SK-N-SH treated with all-trans-retinoic acid at 6 μM for 48 hours (cell line): ENCODE measurements around the gene ARMC6.

Experiments
- ARNTL ChIP-seq: fragments of 450-650 bp; formaldehyde crosslinking; IDR thresholded peaks from 2 replicates; pipeline ENCODE4 v1.5.0; 2020; ENCODE audit warnings: low read depth, mild to moderate bottlenecking, moderate library complexity, borderline replicate concordance
- BACH2 ChIP-seq: fragments of 250-450 bp; sonication (Bioruptor Pico); IDR thresholded peaks from 2 replicates; pipeline ENCODE4 v1.9.0; 2021; ENCODE audit warnings: mild to moderate bottlenecking, borderline replicate concordance
- CSDC2 ChIP-seq: fragments of 250-450 bp; sonication (Bioruptor Pico); IDR thresholded peaks from 2 replicates; pipeline ENCODE4 v1.5.0; 2020; ENCODE audit warnings: mild to moderate bottlenecking, moderate library complexity
- ESRRG ChIP-seq: fragments of 250-450 bp; sonication (Bioruptor Pico); IDR thresholded peaks from 2 replicates; pipeline ENCODE4 v1.6.1; 2021; ENCODE audit warnings: mild to moderate bottlenecking
- ZC3H10 ChIP-seq: fragments of 250-450 bp; sonication (Bioruptor Pico); IDR thresholded peaks from 2 replicates; pipeline ENCODE4 v1.5.1; 2021; ENCODE audit warnings: mild to moderate bottlenecking, moderate library complexity
- ZFP30 ChIP-seq: fragments of 450-650 bp; formaldehyde crosslinking; IDR thresholded peaks from 2 replicates; pipeline ENCODE4 v1.5.0; 2022; ENCODE audit warnings: mild to moderate bottlenecking, moderate library complexity
- TF ChIP-seq, protein P1 (sequence below): fragments of 250-450 bp; sonication (Bioruptor Pico); IDR thresholded peaks from 2 replicates; pipeline ENCODE4 v1.8.0; 2021; ENCODE audit warnings: low read depth, mild to moderate bottlenecking, moderate library complexity, borderline replicate concordance
- TF ChIP-seq, protein P2 (sequence below): fragments of 250-450 bp; sonication (Bioruptor Pico); IDR thresholded peaks from 2 replicates; pipeline ENCODE4 v1.5.1; 2020; ENCODE audit warnings: low read depth, mild to moderate bottlenecking, moderate library complexity

DNA sequence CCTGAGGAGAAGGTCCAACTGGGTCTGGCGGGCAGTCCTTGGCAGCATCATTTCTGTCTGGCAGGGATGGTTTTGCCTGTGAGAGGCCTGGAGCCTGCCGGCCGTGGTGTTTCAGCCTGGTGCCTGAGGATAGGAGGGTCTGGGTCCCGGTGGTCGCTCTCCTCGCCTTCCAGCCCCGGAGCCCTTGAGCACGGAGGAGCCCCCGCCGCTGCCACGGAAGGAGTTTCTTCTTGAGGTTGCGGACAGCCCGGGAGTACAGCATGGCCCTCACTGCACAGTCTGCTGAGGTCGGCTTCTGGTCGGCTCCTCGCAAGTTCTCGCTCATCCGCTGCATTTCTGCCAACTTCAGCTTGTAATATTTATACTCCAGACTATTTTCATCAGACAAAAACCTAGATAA is 23.5 kb upstream of the ARMC6 start:
- TF ChIP-seq, protein P1, sequence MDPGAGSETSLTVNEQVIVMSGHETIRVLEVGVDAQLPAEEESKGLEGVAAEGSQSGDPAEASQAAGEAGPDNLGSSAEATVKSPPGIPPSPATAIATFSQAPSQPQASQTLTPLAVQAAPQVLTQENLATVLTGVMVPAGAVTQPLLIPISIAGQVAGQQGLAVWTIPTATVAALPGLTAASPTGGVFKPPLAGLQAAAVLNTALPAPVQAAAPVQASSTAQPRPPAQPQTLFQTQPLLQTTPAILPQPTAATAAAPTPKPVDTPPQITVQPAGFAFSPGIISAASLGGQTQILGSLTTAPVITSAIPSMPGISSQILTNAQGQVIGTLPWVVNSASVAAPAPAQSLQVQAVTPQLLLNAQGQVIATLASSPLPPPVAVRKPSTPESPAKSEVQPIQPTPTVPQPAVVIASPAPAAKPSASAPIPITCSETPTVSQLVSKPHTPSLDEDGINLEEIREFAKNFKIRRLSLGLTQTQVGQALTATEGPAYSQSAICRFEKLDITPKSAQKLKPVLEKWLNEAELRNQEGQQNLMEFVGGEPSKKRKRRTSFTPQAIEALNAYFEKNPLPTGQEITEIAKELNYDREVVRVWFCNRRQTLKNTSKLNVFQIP = no peak
- TF ChIP-seq ESRRG (no peak), ZFP30 (no peak), CSDC2 (CRISPR knock-in tag) (no peak), ZC3H10 (CRISPR knock-in tag) (no peak), ARNTL (no peak), BACH2 (CRISPR knock-in tag) (no peak)
- TF ChIP-seq, protein P2, sequence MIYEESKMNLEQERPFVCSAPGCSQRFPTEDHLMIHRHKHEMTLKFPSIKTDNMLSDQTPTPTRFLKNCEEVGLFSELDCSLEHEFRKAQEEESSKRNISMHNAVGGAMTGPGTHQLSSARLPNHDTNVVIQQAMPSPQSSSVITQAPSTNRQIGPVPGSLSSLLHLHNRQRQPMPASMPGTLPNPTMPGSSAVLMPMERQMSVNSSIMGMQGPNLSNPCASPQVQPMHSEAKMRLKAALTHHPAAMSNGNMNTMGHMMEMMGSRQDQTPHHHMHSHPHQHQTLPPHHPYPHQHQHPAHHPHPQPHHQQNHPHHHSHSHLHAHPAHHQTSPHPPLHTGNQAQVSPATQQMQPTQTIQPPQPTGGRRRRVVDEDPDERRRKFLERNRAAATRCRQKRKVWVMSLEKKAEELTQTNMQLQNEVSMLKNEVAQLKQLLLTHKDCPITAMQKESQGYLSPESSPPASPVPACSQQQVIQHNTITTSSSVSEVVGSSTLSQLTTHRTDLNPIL = no peak
